WTC11 (cell line): ENCODE results near the gene APOL1. TPM values are rescaled to one million over a fixed set of nuclear protein-coding genes. Genes with fewer than 3 reads are reported as not detected.

Source experiments
- ATAC-seq: fragments of 200-7000 bp; cut with Tn5 transposase; 2 replicates; pipeline ENCODE4 v1.10.0; 2021; ENCODE audit warnings: mild to moderate bottlenecking, moderate library complexity
- CTCF ChIA-PET: fragments of 300-600 bp; sonication (Branson Sonifier 250); formaldehyde crosslinking; loops from one replicate; lab custom pipeline; 2021; ENCODE audit warnings: antibody characterized with exemption; lab: Charles Lee
- POLR2A ChIA-PET: fragments of 350-600 bp; sonication (Branson Sonifier 250); formaldehyde crosslinking; loops from one replicate; lab custom pipeline; 2021; ENCODE audit warnings: antibody characterized with exemption; lab: Charles Lee
- DNase-seq: peaks from one replicate; pipeline ENCODE4 v3.0.0; 2021; ENCODE audit warnings: low spot score
- H3K27ac Mint-ChIP-seq: 2 replicates; pipeline ENCODE4 v1.8.0; 2021; ENCODE audit warnings: mixed read lengths
- H3K27me3 Mint-ChIP-seq: 2 replicates; pipeline ENCODE4 v1.8.0; 2021; ENCODE audit warnings: low read depth, mild to moderate bottlenecking, moderate library complexity, mixed read lengths
- H3K36me3 Mint-ChIP-seq: 2 replicates; pipeline ENCODE4 v1.8.0; 2021; ENCODE audit warnings: mixed read lengths
- H3K4me1 Mint-ChIP-seq: 2 replicates; pipeline ENCODE4 v1.8.0; 2022; ENCODE audit warnings: mixed read lengths
- H3K4me3 Mint-ChIP-seq: 2 replicates; pipeline ENCODE4 v1.8.0; 2021; ENCODE audit warnings: mild to moderate bottlenecking, moderate library complexity, mixed read lengths
- H3K9me3 Mint-ChIP-seq: 2 replicates; pipeline ENCODE4 v1.8.0; 2021; ENCODE audit warnings: mixed read lengths
- ATF1 ChIP-seq: sonication (generic); formaldehyde crosslinking; IDR thresholded peaks from 2 replicates; pipeline ENCODE4 v1.8.1; 2023; ENCODE audit warnings: mild to moderate bottlenecking, moderate library complexity, missing genetic modification reagents
- CREM ChIP-seq: sonication (generic); formaldehyde crosslinking; IDR thresholded peaks from 2 replicates; pipeline ENCODE4 v1.8.1; 2022; ENCODE audit warnings: mild to moderate bottlenecking, missing genetic modification reagents, moderate library complexity
- ELF4 ChIP-seq: sonication (generic); formaldehyde crosslinking; IDR thresholded peaks from 2 replicates; pipeline ENCODE4 v1.8.1; 2022; ENCODE audit warnings: low read depth, mild to moderate bottlenecking, moderate library complexity, missing genetic modification reagents
- FOXP1 ChIP-seq: sonication (generic); formaldehyde crosslinking; IDR thresholded peaks from 2 replicates; pipeline ENCODE4 v1.8.0; 2022; ENCODE audit warnings: missing genetic modification reagents, mild to moderate bottlenecking, moderate library complexity, borderline replicate concordance
- GRHL2 ChIP-seq: fragments of 250-450 bp; sonication (Bioruptor Pico); IDR thresholded peaks from 2 replicates; pipeline ENCODE4 v1.8.0; 2022; ENCODE audit warnings: mild to moderate bottlenecking, moderate library complexity; ENCODE audit not compliant: insufficient replicate concordance, severe bottlenecking
- GTF2I ChIP-seq: fragments of 250-450 bp; sonication (Bioruptor Pico); conservative IDR thresholded peaks from 2 replicates; pipeline ENCODE4 v1.4.0; 2021; ENCODE audit warnings: mild to moderate bottlenecking
- NR1H2 ChIP-seq: sonication (generic); formaldehyde crosslinking; IDR thresholded peaks from 2 replicates; pipeline ENCODE4 v1.9.0; 2021; ENCODE audit warnings: mild to moderate bottlenecking, moderate library complexity, missing genetic modification reagents
- NR2C2 ChIP-seq: sonication (generic); formaldehyde crosslinking; IDR thresholded peaks from 2 replicates; pipeline ENCODE4 v1.8.0; 2022; ENCODE audit warnings: mild to moderate bottlenecking, missing genetic modification reagents
- NR3C1 ChIP-seq: sonication (generic); formaldehyde crosslinking; conservative IDR thresholded peaks from 2 replicates; pipeline ENCODE4 v1.8.1; 2023; ENCODE audit warnings: low read depth, mild to moderate bottlenecking, missing genetic modification reagents
- OVOL2 ChIP-seq: fragments of 250-450 bp; sonication (Bioruptor Pico); IDR thresholded peaks from 2 replicates; pipeline ENCODE4 v1.9.0; 2021; ENCODE audit warnings: mild to moderate bottlenecking, borderline replicate concordance
- SOX15 ChIP-seq: fragments of 250-450 bp; sonication (Bioruptor Pico); IDR thresholded peaks from 2 replicates; pipeline ENCODE4 v1.9.0; 2021; ENCODE audit warnings: mild to moderate bottlenecking
- SP1 ChIP-seq: sonication (generic); formaldehyde crosslinking; conservative IDR thresholded peaks from 2 replicates; pipeline ENCODE4 v1.8.1; 2022; ENCODE audit warnings: missing genetic modification reagents
- TEAD4 ChIP-seq: sonication (generic); formaldehyde crosslinking; IDR thresholded peaks from 2 replicates; pipeline ENCODE4 v1.8.0; 2022; ENCODE audit warnings: mild to moderate bottlenecking, missing genetic modification reagents
- TP53 ChIP-seq: sonication (generic); formaldehyde crosslinking; IDR thresholded peaks from 2 replicates; pipeline ENCODE4 v1.8.1; 2023; ENCODE audit warnings: mild to moderate bottlenecking, missing genetic modification reagents
- ZBTB21 ChIP-seq: sonication (generic); formaldehyde crosslinking; IDR thresholded peaks from 2 replicates; pipeline ENCODE4 v1.8.1; 2023; ENCODE audit warnings: mild to moderate bottlenecking, missing genetic modification reagents, borderline replicate concordance
- ZNF219 ChIP-seq: sonication (generic); formaldehyde crosslinking; IDR thresholded peaks from 2 replicates; pipeline ENCODE4 v1.8.0; 2023; ENCODE audit warnings: missing genetic modification reagents, mild to moderate bottlenecking, borderline replicate concordance
- ZNF232 ChIP-seq: sonication (generic); formaldehyde crosslinking; IDR thresholded peaks from 2 replicates; pipeline ENCODE4 v1.8.0; 2022; ENCODE audit warnings: mild to moderate bottlenecking, missing genetic modification reagents
- ZNF263 ChIP-seq: sonication (generic); formaldehyde crosslinking; IDR thresholded peaks from 2 replicates; pipeline ENCODE4 v1.8.1; 2022; ENCODE audit warnings: low read depth, mild to moderate bottlenecking, moderate library complexity, missing genetic modification reagents
- ZNF396 ChIP-seq: fragments of 250-450 bp; sonication (Bioruptor Pico); IDR thresholded peaks from 2 replicates; pipeline ENCODE4 v1.8.0; 2021; ENCODE audit warnings: mild to moderate bottlenecking, moderate library complexity, borderline replicate concordance
- ZNF671 ChIP-seq: fragments of 250-450 bp; sonication (Bioruptor Pico); IDR thresholded peaks from 2 replicates; pipeline ENCODE4 v1.8.0; 2021; ENCODE audit warnings: mild to moderate bottlenecking
- total RNA-seq: library from RNA; stranded (reverse); gene quantifications from 3 replicates; pipeline ENCODE4 v1.2.3, GENCODE V29; 2021
- TF ChIP-seq, protein P1 (sequence below): sonication (generic); formaldehyde crosslinking; IDR thresholded peaks from 2 replicates; pipeline ENCODE4 v1.8.1; 2022; ENCODE audit warnings: low read depth, mild to moderate bottlenecking, moderate library complexity, missing genetic modification reagents, borderline replicate concordance
- TF ChIP-seq, protein P2 (sequence below): sonication (generic); formaldehyde crosslinking; IDR thresholded peaks from 2 replicates; pipeline ENCODE4 v1.8.1; 2023; ENCODE audit warnings: mild to moderate bottlenecking, missing genetic modification reagents, moderate library complexity
- TF ChIP-seq, protein P3 (sequence below): sonication (generic); formaldehyde crosslinking; IDR thresholded peaks from 2 replicates; pipeline ENCODE4 v1.8.1; 2023; ENCODE audit warnings: mild to moderate bottlenecking, missing genetic modification reagents, moderate library complexity
- TF ChIP-seq, protein P4 (sequence below): sonication (generic); formaldehyde crosslinking; IDR thresholded peaks from 2 replicates; pipeline ENCODE4 v1.8.0; 2022; ENCODE audit warnings: mild to moderate bottlenecking, missing genetic modification reagents
- TF ChIP-seq, protein P5 (sequence below): sonication (generic); formaldehyde crosslinking; IDR thresholded peaks from 2 replicates; pipeline ENCODE4 v1.8.1; 2023; ENCODE audit warnings: mild to moderate bottlenecking, missing genetic modification reagents, borderline replicate concordance
- TF ChIP-seq, protein P6 (sequence below): sonication (generic); formaldehyde crosslinking; IDR thresholded peaks from 2 replicates; pipeline ENCODE4 v1.8.0; 2023; ENCODE audit warnings: missing genetic modification reagents, mild to moderate bottlenecking, borderline replicate concordance

APOL1 gene
- total RNA-seq, 1 experiment from 2014 or later, result 0.35 TPM

DNA sequence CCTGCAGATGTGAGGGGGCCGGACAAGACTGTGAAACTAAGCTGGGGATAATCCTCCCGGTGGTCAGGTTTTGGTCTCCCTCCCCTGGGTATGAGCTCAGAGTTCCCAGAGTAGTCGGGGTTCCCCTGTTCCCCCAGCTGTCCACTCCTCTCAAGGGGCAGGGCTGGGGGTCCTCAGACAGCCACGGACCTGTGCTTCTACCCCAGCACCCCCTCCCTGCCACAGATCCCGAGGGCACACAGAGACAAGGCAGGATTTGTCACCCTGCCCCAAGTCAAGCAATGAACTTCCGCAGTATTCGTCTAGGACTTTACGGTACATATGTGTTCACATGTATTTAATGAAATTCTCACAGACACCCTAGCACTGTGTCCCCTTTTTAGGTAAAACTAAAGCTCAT lies 45.2 kb downstream of the APOL1 start:
- TF ChIP-seq, protein P1, sequence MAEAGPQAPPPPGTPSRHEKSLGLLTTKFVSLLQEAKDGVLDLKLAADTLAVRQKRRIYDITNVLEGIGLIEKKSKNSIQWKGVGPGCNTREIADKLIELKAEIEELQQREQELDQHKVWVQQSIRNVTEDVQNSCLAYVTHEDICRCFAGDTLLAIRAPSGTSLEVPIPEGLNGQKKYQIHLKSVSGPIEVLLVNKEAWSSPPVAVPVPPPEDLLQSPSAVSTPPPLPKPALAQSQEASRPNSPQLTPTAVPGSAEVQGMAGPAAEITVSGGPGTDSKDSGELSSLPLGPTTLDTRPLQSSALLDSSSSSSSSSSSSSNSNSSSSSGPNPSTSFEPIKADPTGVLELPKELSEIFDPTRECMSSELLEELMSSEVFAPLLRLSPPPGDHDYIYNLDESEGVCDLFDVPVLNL (CRISPR knock-in tag), result no peak
- no peak for TF ChIP-seq GRHL2
- TF ChIP-seq GTF2I (CRISPR knock-in tag), result no peak
- no peak for TF ChIP-seq ZNF263 (CRISPR knock-in tag)
- TF ChIP-seq TEAD4, result no peak
- TF ChIP-seq FOXP1, result no peak
- TF ChIP-seq NR2C2, result no peak
- TF ChIP-seq ELF4 (CRISPR knock-in tag), result no peak
- TF ChIP-seq NR3C1 (CRISPR knock-in tag), result no peak
- TF ChIP-seq, protein P2, sequence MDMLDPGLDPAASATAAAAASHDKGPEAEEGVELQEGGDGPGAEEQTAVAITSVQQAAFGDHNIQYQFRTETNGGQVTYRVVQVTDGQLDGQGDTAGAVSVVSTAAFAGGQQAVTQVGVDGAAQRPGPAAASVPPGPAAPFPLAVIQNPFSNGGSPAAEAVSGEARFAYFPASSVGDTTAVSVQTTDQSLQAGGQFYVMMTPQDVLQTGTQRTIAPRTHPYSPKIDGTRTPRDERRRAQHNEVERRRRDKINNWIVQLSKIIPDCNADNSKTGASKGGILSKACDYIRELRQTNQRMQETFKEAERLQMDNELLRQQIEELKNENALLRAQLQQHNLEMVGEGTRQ, result no peak
- TF ChIP-seq ZNF396 (CRISPR knock-in tag), result no peak
- no peak for TF ChIP-seq SP1 (CRISPR knock-in tag)
- no peak for TF ChIP-seq ZNF671
- no peak for TF ChIP-seq ZBTB21 (CRISPR knock-in tag)
- no peak for TF ChIP-seq TP53
- TF ChIP-seq, protein P3, sequence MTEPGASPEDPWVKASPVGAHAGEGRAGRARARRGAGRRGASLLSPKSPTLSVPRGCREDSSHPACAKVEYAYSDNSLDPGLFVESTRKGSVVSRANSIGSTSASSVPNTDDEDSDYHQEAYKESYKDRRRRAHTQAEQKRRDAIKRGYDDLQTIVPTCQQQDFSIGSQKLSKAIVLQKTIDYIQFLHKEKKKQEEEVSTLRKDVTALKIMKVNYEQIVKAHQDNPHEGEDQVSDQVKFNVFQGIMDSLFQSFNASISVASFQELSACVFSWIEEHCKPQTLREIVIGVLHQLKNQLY, result no peak
- no peak for TF ChIP-seq NR1H2 (CRISPR knock-in tag)
- ChIA-PET POLR2A (interaction anchor here (0.5 kb wide), 1 partner anchor 112 kb away, joined by 3 read pairs; no protein-coding TSS in a partner anchor), CTCF (interaction anchor here (0.8 to 3.4 kb wide), 2 partner anchors 12 to 188 kb away, joined by 3 to 16 read pairs; no protein-coding TSS in a partner anchor)
- ATAC-seq (no peak), DNase-seq (no peak)
- Mint-ChIP-seq H3K27ac (no peak overlapping the region), H3K9me3 (no peaks in the 10 kb centered on the region), H3K4me3 (no peak overlapping the region), H3K4me1 (no peaks in the 10 kb centered on the region), H3K27me3 (no peaks in the 10 kb centered on the region), H3K36me3 (peaks cover 84% of the 10 kb centered on the region)

DNA sequence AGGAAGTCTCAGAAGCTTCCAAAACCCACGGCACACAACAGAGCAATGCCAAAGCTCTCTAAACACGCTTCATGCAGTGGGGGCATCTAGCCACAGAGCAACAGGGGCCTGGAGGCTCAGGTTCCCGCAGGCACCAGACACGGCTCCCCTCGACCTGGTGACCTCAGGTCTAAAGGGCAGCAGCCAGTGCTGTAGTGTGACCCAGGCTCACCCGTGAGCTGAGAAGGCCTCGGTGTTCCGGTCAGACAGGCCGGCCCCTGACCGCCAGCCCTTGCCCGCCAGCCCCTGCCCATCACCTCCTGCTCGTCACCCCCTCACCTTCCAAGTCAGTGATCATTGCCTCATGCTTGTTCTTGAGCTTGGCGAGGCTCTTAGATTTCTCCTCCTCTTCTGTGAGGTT lies 45.7 kb downstream of the APOL1 start:
- no peak for DNase-seq
- no peak overlapping the region for H3K27ac Mint-ChIP-seq
- no peaks in the 10 kb centered on the region for H3K9me3 Mint-ChIP-seq
- H3K4me3 Mint-ChIP-seq, result no peak overlapping the region
- CTCF ChIA-PET, result interaction anchor here (0.8 to 3.4 kb wide), 2 partner anchors 12 to 188 kb away, joined by 3 to 16 read pairs; no protein-coding TSS in a partner anchor
- peaks cover 81% of the 10 kb centered on the region for H3K36me3 Mint-ChIP-seq
- no peaks in the 10 kb centered on the region for H3K27me3 Mint-ChIP-seq
- no peak for TF ChIP-seq OVOL2 (CRISPR knock-in tag)
- no peak for TF ChIP-seq ZNF219 (CRISPR knock-in tag)
- TF ChIP-seq, protein P4, sequence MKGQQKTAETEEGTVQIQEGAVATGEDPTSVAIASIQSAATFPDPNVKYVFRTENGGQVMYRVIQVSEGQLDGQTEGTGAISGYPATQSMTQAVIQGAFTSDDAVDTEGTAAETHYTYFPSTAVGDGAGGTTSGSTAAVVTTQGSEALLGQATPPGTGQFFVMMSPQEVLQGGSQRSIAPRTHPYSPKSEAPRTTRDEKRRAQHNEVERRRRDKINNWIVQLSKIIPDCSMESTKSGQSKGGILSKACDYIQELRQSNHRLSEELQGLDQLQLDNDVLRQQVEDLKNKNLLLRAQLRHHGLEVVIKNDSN (CRISPR knock-in tag), result no peak
- TF ChIP-seq ZNF232 (CRISPR knock-in tag), result no peak
- no peak for TF ChIP-seq ZBTB21 (CRISPR knock-in tag)
- TF ChIP-seq, protein P5, sequence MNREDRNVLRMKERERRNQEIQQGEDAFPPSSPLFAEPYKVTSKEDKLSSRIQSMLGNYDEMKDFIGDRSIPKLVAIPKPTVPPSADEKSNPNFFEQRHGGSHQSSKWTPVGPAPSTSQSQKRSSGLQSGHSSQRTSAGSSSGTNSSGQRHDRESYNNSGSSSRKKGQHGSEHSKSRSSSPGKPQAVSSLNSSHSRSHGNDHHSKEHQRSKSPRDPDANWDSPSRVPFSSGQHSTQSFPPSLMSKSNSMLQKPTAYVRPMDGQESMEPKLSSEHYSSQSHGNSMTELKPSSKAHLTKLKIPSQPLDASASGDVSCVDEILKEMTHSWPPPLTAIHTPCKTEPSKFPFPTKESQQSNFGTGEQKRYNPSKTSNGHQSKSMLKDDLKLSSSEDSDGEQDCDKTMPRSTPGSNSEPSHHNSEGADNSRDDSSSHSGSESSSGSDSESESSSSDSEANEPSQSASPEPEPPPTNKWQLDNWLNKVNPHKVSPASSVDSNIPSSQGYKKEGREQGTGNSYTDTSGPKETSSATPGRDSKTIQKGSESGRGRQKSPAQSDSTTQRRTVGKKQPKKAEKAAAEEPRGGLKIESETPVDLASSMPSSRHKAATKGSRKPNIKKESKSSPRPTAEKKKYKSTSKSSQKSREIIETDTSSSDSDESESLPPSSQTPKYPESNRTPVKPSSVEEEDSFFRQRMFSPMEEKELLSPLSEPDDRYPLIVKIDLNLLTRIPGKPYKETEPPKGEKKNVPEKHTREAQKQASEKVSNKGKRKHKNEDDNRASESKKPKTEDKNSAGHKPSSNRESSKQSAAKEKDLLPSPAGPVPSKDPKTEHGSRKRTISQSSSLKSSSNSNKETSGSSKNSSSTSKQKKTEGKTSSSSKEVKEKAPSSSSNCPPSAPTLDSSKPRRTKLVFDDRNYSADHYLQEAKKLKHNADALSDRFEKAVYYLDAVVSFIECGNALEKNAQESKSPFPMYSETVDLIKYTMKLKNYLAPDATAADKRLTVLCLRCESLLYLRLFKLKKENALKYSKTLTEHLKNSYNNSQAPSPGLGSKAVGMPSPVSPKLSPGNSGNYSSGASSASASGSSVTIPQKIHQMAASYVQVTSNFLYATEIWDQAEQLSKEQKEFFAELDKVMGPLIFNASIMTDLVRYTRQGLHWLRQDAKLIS (CRISPR knock-in tag), result no peak
- TF ChIP-seq, protein P6, sequence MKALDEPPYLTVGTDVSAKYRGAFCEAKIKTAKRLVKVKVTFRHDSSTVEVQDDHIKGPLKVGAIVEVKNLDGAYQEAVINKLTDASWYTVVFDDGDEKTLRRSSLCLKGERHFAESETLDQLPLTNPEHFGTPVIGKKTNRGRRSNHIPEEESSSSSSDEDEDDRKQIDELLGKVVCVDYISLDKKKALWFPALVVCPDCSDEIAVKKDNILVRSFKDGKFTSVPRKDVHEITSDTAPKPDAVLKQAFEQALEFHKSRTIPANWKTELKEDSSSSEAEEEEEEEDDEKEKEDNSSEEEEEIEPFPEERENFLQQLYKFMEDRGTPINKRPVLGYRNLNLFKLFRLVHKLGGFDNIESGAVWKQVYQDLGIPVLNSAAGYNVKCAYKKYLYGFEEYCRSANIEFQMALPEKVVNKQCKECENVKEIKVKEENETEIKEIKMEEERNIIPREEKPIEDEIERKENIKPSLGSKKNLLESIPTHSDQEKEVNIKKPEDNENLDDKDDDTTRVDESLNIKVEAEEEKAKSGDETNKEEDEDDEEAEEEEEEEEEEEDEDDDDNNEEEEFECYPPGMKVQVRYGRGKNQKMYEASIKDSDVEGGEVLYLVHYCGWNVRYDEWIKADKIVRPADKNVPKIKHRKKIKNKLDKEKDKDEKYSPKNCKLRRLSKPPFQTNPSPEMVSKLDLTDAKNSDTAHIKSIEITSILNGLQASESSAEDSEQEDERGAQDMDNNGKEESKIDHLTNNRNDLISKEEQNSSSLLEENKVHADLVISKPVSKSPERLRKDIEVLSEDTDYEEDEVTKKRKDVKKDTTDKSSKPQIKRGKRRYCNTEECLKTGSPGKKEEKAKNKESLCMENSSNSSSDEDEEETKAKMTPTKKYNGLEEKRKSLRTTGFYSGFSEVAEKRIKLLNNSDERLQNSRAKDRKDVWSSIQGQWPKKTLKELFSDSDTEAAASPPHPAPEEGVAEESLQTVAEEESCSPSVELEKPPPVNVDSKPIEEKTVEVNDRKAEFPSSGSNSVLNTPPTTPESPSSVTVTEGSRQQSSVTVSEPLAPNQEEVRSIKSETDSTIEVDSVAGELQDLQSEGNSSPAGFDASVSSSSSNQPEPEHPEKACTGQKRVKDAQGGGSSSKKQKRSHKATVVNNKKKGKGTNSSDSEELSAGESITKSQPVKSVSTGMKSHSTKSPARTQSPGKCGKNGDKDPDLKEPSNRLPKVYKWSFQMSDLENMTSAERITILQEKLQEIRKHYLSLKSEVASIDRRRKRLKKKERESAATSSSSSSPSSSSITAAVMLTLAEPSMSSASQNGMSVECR (CRISPR knock-in tag), result no peak
- TF ChIP-seq SOX15 (CRISPR knock-in tag), result no peak
- TF ChIP-seq CREM (CRISPR knock-in tag), result no peak
- TF ChIP-seq ATF1 (CRISPR knock-in tag), result no peak
- TF ChIP-seq, all 79 proteins: peak for 0
- ATAC-seq, result no peak
- no peaks in the 10 kb centered on the region for H3K4me1 Mint-ChIP-seq
- POLR2A ChIA-PET, result no interaction called here
